Heart left ventricle (tissue), 13 donors: ENCODE results near the gene TMEM132D.

Experiments used
- POLR2A ChIP-seq, 2 donors: fragments of 450-650 bp; IDR thresholded peaks; one replicate each; pipeline ENCODE4 v1.6.1; 2017; ENCODE audit warnings: antibody characterized with exemption in 2 of 2, mild to moderate bottlenecking in 2 of 2, moderate library complexity in 2 of 2
- TF ChIP-seq, protein P1 (sequence below), 12 donors: fragments of 200-600 bp; sonication (generic) in 4 of 12; IDR thresholded peaks; one replicate each; pipeline versions ENCODE4 v1.5.0 to v1.8.0; 2018 to 2022; ENCODE audit warnings: antibody characterized with exemption in 12 of 12, mild to moderate bottlenecking in 5 of 12
- donor health status: ischemic (EF 13 %, LVEDD 7.1; RV severe dilation, severe dysfunction).
- donor health status: DM: no; HTN: yes; CAD: no.
- donor health status: DM: no; HTN: no; CAD: no.
- donor health status: ischemic (EF 25% LVEDD 6.9; RV normal size, moderate dysfunction).
- donor health status: ischemic (EF 25% LVEDD 5.7; RV mildly dilated, moderate dysfunction).
- donor health status: ischemic (EF 35%, LVEDD 5.7; RV mildly dilated, moderate dysfunction).
- donor health status: nonischemic (EF 11% LVEDD 7.7; RV severe dilation, severe dysfunction).
- donor health status: DM: yes; HTN: yes; CAD: no.
- donor health status: PGD.
- donor health status: ischemic (EF 29% LVEDD 5.4; RV normal size, mild dysfunction).
- donor health status: nonischemic (EF 23%, LVEDD 6.1; RV moderate dilation, normal function).

DNA sequence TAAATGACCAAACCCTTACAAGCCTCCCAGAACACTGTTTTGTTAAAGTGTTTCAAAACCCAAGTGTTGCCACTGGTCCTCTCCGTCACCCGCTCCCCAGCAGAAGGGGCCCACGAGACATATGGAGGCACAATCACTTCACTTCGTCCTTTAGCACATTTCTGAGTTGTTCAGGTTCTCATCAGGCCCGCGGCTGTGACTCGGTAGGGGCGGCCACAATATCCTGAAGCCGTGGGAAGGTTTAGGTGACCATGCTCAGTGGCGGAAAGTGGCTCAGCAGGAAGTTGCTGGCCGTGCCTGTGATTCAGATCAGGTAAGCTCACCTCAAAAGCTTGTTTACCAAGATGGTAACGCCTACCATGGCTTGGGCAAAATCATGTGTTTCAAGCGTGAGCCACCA is 823.0 kb downstream of the TMEM132D start:
- TF ChIP-seq, protein P1, sequence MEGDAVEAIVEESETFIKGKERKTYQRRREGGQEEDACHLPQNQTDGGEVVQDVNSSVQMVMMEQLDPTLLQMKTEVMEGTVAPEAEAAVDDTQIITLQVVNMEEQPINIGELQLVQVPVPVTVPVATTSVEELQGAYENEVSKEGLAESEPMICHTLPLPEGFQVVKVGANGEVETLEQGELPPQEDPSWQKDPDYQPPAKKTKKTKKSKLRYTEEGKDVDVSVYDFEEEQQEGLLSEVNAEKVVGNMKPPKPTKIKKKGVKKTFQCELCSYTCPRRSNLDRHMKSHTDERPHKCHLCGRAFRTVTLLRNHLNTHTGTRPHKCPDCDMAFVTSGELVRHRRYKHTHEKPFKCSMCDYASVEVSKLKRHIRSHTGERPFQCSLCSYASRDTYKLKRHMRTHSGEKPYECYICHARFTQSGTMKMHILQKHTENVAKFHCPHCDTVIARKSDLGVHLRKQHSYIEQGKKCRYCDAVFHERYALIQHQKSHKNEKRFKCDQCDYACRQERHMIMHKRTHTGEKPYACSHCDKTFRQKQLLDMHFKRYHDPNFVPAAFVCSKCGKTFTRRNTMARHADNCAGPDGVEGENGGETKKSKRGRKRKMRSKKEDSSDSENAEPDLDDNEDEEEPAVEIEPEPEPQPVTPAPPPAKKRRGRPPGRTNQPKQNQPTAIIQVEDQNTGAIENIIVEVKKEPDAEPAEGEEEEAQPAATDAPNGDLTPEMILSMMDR (IDR thresholded peaks at IDR 0.05), result no peak
- TF ChIP-seq POLR2A (IDR thresholded peaks at IDR 0.05), result no peak
